CD4-positive, alpha-beta T cell treated with Interleukin-17A for 1 hour (primary cell): Measurements from ENCODE around the gene FBN1.

Experiments used
- DNase-seq: peaks from one replicate; pipeline ENCODE4 v3.0.0-alpha.2; 2020

The FBN1 gene

DNA sequence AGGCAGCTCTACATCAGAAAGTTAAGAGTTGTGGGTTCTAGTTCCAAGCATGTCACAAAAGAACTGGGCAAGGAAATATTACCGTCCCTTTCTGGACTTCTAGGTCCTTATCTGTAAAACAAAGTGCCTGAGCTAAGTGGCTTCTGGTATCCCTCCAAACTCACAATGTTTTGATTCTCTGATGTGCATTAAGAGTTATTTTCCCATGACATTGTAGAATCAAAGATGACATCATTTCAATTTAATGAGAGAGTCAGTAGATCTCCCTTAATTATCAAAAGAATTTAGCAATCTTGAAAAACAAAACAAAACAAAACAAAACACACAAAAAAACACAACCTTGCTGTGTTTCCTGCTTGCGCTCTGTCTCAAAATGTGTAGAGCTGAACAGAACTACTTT, 225.6 kb downstream of the FBN1 start:
- DNase-seq, result no peak

DNA sequence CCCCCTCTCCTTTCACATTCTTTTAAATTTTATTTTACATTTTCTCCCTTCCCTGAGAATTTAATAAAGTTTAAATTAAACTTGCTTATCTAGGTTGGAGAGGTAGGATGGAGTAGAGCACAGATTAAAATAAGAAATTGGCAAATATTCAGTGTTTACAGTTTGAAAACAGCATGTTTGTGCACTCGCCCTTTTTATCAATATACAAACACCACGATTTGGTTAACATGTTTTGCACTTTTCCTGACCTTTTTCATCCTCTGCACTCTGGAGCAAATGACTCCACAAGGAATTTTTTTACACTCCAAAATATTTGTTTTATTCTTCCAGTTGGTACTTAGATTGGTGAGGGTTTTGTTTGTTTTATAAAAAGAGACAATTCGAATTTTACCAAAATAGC, 227.2 kb downstream of the FBN1 start:
- DNase-seq, result no peak

DNA sequence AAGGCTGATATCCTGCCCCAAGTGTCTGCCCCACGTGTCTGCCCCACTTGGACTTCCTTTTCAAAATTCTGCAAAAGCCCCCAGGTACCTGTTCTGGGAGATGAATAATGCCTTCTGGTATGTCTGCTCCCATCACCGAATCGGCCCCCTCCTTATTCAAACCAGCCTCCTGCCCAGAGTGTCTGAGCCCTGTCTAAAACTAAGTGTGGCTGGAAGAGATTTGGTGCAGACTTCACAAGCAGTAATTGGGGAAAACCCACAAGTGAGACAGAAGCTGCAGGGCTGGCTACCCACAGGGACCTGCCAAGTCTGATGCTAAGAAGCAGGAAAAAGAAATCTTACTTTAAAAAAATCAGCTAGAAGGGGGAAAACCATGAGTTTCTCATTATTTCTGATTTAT, 229.2 kb downstream of the FBN1 start:
- no peak for DNase-seq

DNA sequence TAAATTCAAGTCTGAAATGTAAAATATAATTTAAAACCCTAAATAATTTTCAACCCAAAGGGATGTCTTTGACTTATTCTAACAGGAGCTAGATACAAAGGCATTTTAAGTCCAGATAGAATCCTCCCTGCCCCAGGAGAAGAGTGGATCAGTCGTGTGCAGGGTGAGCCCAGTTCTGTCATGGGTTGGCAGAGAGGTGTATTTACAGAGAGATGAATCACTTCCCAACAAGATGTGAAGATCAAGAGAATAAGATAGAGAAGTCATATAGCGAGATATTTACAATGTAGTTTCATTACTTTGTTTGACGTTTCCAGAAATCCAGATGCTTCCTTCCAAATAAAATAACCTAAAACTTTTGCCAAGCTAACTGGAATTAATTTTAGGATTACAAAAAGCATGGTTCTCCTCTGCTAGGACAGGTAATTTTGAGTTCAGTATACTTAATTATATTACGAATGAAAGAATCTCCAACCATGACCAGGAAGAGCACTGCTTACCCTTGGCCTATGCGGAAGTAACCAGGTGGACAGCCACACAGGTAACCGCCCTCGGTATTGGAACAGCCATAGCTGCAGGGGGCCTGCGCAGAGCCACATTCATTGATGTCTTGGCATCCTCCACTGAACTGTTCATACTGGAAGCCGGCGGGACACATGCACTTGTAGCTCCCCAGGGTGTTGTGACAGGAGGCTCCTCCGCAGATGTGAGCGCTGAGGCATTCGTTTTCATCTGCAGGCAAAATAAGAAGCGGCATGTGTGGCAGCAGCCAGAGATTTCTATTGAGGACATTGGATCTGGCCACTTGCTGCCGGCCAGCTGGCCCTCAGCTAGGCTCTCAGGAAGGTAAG, 230.2 kb downstream of the FBN1 start:
- DNase-seq, result no peak

DNA sequence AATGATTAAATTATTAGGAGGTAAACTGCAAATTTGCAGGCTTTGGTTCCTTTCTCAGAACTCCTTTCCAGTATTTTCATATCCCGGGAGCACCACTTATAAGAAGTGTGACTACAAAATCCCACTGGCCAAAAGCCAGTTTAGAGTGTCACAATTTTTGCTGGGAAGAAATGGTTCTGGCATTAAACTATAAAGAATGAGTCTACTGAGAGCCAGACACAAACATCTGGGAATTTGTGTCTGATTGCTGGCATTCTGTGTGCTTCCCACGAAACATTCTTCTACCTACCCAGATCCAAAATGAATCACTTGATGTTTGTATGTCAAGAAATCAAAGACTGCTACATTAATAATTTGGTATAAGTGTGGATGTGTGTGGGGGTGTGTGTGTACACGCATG, 231.5 kb downstream of the FBN1 start:
- no peak for DNase-seq

DNA sequence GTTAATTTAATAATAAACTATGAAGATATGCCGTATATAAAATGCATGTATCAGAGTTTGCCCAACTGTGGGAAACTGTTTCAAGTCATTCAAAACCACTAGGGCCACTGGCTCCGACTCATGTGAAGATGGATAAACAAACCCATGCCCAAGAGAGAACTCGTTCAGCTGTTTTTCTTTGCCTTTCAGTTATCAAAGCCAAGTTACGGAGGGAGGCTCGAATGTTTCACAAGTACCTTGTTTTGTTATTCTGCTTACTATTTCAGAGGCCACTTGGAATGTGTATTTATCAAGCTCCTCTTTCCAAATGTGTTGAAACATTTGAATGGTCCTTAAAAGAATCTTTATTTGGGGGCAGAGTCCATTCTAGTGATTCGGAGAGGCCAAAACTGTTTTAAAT, 232.2 kb downstream of the FBN1 start:
- DNase-seq, result no peak

DNA sequence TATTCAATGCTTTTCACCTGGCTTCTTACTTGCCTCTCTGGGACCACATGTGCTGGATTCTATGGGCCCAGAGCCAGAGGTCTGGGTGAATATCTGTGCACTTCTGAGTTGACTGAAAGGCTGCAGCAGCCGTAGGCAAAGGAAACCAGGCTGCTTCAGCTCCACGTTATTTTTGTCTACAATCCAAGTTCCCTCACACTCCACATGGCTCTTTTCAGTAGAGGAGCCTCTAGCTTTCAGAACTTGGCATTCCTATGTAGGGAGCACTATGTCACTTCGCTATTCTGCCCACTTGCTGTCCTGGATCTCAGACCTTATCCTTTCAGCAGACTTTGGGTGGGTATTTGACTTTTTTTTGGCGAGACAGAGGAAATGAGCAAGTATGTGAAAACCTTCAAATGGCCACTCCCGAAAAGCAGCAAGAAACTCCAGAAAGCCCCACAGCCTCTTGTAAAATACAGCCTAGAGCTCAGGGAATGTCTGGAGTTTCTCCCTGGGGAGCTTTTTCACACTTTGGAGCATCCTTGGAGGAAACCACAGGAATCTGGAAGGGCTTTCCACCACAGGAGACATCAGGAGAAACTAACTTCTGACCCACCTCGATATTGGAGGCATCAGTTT, 233.4 kb downstream of the FBN1 start:
- DNase-seq, result no peak

DNA sequence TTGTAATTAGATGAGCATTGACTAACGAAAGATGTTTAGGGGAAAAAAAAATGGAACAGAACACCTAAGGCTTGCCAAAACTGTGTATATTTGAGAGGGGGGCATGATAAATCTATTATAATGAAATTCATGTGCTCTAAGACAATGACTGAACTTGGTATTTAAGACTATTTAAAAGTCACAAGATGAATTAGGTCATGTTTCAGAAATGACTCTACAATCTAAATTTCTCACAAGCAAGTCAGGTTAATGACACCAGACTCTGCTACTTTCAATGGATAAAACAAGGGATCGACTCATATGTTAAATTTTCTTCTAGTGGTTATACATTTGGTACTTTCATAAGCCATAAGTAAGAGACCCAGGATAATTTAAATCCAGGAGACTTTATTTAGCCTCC, 235.9 kb downstream of the FBN1 start:
- no peak for DNase-seq

DNA sequence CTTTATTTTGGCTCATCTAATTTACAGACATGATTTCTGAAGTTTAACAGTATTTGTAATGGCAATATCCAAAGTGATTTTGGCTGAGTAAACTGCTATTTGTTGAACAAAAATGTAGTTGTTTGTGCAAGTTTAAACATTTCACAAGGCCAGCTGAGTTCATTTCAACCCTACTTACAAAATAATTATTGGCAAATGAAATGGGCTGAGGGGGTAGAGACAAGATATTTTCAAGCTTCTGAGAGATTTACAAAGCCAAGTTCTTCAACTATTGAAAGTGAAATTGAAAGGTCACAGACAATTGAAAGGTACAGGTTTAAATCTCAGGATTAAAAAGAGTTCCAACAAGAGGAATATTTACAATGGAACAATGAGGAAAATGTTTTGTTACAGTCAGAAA, 237.2 kb downstream of the FBN1 start:
- no peak for DNase-seq

DNA sequence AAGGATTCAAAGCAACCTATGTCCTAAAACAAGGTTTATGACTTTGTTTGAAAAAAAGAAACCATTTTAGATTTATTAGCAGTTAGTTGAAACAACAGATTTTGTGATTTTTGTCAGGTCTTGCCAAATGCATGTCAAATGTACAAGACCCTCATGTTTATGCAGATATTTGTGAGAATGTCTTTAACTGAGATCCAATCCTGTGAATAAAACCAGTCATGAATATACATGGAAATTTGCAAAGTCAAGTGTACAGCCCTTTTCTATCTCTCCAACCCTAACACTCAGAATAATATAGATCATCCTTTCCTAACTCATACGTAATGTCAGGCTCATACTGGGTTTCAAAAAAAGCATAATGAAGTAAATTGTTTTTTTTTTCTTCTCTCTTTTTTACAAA, 237.9 kb downstream of the FBN1 start:
- DNase-seq, result no peak

DNA sequence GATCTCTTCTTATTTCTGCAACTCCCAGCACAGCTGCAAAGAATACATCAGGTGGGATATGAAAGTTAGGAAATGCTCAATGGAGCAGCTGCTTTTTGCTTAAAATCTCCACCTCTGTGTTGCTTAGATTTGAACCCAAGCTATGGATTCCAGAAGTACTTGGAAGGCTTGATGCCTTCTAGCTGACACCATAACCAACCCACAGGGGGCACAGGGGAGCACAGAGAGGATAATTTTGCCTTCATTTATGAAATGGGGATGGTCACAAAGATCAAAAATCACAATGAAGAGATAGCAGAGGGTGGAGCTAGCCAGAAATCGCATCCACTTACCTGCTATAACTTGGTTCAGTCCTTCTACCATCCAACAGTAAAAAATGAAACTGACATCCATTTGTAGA, 238.6 kb downstream of the FBN1 start:
- DNase-seq, result no peak

DNA sequence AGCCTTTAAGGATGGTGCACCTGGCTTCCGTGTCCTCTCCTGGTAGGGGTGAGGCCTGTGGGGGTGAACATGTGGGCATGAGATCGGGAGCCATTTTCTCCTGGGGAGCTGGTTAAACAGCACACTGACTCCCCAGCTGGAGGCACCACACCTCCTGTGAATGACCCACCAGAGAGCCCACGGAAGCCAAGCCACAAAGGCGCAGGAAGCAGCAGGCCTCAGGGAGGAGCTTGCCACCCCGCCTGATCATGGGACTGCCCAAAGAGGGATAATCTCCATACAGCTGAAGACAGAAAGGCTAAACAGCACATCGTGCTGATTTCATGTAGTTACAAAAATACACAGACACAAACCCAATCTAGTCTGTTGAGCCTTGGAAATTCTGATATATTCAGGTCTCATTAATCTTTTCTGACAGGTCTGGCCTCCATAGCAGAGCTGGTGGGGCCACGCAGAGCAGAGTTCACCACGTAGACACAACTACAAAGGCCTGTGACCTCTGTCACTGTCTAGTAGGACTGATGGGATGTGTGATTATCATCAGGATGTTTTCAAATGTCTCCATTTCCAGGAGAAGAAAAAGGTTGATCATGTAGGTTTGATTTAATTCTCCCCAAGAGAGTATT, 239.1 kb downstream of the FBN1 start:
- no peak for DNase-seq

DNA sequence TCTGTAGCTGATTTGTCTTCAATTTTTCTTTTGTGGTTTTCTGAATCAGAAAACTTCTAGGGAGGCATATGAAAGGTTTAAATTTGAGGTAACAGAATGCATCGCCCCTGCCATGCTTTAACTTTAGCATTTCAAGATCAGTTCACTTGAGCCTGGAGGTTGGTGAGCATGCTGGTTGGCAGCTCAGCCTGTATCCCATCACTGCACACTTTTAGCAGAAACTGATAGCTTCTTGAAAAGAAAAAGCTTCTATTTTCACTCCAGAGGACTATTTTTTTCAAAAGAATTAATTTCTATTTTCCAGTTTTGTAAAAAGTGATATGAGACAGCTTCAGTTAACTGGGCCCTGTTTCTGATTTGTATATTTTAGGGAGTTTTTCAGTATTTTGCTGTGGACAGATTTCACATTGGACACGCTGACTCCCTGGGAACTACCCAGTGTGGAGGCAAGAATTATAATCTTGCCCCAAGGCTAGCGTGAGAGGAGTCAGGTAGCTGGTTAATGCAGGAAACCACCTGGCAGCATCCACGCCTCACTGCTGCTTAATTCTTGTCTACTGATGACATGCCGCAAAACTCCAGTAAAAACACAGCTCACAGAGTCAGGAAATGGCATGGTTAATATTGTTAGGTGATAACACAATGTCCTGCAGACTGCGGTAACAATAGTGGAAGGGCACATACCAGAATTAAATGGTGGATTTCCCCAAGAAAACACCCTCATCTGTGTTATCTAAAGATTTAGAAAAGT, 242.9 kb downstream of the FBN1 start:
- no peak for DNase-seq

DNA sequence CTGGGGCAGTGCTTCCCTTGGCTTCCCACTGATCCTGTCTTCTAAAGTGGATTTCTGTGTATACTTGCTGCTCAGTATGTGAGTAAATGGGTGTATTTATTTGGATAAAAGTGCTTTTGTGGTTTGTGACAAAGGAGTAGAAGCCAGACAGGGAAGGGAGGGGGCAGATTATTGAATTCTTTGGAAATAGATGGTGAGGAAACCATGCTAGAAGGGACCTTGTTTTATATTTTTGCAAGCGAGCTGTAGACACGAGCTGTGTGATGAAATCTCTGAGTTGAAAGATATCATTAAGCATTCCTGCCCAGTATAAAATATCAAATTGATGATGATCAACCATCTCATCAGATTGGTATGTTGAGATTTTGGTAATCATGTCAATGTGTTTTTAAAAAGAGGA, 245.4 kb downstream of the FBN1 start:
- DNase-seq, result no peak

DNA sequence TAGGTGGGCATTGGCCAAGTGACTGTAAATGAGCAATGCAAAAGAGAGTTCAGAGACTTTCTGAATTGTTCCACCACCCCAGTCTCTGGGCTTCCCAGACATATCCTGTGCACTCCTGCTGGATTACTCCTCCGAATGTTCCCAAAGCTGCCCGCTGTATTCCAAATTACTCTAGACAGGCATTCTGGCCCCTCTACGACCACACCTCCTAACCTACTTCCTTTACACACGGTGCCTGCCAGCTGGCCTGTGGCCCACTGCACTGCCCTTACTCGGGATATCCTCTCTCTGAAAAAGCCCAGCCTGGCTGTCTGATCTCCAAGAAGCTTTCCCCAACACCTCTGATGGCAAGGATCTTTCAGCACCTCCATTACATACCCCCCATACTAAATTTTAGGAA, 247.7 kb downstream of the FBN1 start:
- no peak for DNase-seq

DNA sequence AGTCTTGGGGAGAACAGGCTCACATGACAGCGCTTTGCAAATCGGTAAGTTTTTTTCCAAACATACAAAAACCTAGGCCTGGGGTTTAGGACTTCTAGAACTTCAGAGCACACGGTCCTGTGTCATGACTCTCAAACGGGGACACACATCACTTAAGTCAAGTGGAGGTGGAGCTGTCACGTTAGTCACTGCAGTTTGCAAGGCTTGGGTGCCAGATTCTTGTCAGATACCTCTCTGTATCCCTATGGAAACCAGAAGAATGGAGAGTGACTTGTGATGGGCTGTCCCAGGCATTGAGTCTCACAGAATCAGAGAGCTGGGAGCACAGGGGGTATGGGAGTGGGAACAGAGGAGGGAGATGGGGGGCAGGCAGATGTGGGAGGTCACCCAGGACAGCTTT, 249.5 kb downstream of the FBN1 start:
- DNase-seq, result no peak

DNA sequence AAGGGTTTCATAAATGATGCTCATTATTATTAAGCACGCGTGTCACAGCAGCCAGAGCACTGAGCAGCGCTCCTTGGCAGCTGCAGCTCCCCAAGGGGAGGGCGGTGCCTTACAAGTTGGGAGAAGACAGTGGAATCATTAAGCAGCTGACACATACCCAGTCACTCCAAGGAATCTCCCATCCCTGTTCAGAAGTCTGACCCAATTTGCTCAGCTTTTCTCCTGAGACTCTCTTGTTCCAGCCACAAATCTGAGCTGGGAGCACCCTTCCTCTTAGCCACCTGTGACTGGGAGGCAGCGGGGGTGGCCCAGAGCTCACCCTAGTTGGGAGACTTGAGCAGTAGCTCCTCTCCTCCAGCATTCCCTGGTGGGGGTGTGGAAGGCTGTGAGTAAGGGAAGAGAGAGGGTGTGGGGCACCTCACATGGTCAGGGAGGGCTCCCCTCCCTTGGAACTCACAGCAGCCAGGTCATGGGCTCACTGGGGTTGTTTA, 249.9 kb downstream of the FBN1 start:
- no peak for DNase-seq

DNA sequence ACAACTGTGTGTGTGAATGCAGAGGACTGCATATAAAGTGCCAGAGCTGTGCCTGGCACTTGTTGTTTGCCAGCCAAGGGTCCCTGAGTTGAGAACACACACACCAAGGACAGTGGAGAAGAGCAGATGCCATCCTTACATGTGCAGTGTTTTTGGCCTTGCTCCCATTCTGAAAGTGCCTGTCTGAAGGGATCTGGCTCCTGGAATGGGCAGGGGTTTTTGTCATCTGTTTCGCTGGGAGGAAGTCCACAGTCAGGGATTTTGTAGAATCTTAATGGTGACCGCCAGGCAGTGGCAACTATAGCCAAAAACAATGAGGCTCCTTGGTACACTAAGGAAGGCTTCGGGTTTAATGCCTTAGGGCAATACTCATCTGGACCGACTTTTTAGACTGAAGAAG, 250.5 kb downstream of the FBN1 start:
- DNase-seq, result no peak

DNA sequence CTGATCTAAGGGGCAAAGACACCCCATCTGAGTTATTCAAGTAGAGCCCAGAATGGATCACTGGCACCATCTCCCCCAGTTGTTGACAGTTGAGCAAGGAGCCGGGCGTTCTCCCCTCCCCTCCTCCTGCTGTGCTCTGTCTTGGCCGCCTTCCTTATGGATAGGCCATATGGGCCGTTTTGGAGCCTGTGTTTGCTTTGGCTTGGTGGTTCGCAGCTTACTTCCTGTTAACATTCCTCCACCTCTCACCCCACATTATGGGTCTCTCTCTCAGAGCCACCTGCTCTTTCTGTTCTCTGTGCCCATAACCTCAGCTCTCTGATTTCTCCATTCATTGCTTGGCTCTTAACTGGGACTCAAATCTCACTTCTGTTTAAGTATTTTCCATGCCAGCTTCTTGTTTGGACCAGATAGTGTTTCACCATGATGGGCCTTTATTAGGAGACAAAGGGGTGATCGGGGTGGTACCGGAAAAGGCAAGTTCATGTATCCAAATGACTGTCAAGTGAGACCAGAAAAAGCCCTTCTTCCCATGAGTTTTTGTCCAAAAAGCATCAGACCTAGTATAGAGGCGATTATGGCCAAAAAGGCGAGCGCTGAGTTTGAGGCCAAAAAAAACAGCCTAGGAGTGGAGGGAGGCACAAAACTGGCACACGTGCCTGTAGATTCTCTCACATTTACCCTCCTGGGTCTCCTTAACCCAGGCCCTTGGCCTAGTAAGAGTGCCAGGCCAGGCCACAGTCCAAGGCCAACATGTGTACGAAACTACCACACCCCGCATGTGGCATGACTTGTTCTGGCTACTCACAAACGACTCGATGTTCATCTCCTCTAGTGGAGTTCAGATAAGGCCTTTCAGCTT, 251.6 kb downstream of the FBN1 start:
- DNase-seq, result no peak

DNA sequence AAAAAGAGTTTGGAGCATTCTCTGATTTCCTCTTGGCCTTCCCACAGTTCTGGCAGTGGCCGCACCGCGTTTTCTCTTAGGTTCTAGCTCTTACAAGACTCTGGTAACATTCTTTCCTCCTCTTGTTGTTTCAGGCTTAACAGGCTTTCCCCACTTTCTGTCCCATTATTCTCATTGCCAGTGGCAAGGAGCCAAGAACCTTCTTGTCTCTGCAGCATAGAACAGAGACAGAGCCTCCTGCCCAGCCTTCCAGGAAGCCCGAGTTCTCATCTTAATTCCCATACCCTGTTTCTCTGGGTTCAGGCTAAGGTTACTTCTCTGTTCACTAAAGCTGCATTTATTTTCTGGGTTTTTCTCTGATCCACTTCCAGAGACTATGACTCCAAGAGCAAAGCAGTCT, 253.2 kb downstream of the FBN1 start:
- DNase-seq, result no peak

DNA sequence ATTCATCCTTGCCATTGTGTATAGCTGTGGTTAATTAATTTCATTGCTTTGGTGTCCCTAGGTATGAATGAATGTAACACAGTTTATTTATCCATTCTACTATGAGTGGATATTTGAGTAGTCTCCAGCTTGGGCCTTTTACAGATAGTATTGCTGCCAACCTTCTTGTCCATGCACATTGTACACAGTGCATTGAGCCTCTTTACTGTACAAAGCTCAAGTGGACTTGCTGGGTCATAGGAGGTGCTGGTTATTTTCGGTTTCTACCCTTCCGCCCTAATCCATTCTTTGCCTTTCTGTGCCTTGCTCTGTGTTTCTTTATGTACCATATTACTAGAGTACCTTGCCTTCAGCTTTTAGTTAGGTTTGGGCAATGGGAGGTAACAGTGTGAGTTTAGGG, 253.6 kb downstream of the FBN1 start:
- DNase-seq, result no peak

DNA sequence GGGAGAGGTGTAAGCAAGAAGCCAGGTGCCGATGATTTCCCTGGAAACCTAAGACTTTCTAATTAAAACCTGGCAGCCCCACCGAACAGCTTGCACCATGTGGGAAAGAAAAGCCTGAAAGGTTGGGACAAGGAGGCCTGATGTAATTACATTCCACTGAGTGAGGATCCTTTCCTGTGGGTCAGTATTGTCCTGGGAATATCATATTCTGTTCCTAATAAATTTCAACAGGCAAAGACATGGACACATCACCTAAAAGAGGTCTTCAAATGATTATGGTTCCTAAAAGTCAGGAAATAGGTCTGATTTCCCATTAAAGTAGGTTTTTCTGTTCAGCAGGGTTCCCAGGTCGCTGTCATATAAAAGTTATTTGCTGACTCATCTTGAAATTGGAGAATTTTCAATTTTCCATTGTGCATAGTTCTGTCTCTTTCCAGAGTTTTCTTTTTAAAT, 255.8 kb downstream of the FBN1 start:
- DNase-seq, result no peak
